ENCODE measurements around the gene DDAH1.
"Not testable (repeated sequence)": the region's sequence is repeated elsewhere in the genome, so short reads cannot be mapped to it uniquely, and the experiment has no call there.

Gene DDAH1

GRCh38 chr1:85465099-85465785, at the start of gene DDAH1:
DDAH1 (minus strand) TSS chr1:85465159; CDS start chr1:85465045, 114 bp downstream.
- peak; percentile 77 for DNase-seq

GRCh38 chr1:85513998-85514397, 49.0 kb upstream of the DDAH1 start:
- DNase-seq: not testable (repeated sequence)

- DNase-seq: no peak
Observed at GRCh38 chr1:85504417-85504816, 39.5 kb upstream of the DDAH1 start.

- DNase-seq: no peak
Observed at GRCh38 chr1:85502625-85503083, 37.7 kb upstream of the DDAH1 start.

GRCh38 chr1:85502171-85502570, 37.2 kb upstream of the DDAH1 start:
- no peak for DNase-seq

GRCh38 chr1:85501355-85501898, 36.5 kb upstream of the DDAH1 start:
- no peak for DNase-seq

GRCh38 chr1:85496941-85497582, 32.1 kb upstream of the DDAH1 start:
- no peak for DNase-seq

GRCh38 chr1:85495556-85495955, 30.6 kb upstream of the DDAH1 start:
- peak; percentile 74 for DNase-seq

- no peak for DNase-seq
Observed at GRCh38 chr1:85494904-85495266, 29.9 kb upstream of the DDAH1 start.

GRCh38 chr1:85494074-85494903, 29.3 kb upstream of the DDAH1 start:
- DNase-seq: no peak

GRCh38 chr1:85490270-85490985, 25.5 kb upstream of the DDAH1 start:
- no peak for DNase-seq

- DNase-seq: no peak
Observed at GRCh38 chr1:85488126-85488525, 23.2 kb upstream of the DDAH1 start.

GRCh38 chr1:85485516-85485915, 20.6 kb upstream of the DDAH1 start:
- DNase-seq: no peak

- DNase-seq: no peak
Observed at GRCh38 chr1:85484716-85485115, 19.8 kb upstream of the DDAH1 start.

GRCh38 chr1:85484264-85484663, 19.3 kb upstream of the DDAH1 start:
- DNase-seq: no peak

- no peak for DNase-seq
Observed at GRCh38 chr1:85481688-85482087, 16.7 kb upstream of the DDAH1 start.

- no peak for DNase-seq
Observed at GRCh38 chr1:85480566-85480965, 15.6 kb upstream of the DDAH1 start.

- no peak for DNase-seq
Observed at GRCh38 chr1:85479491-85479890, 14.5 kb upstream of the DDAH1 start.

- DNase-seq: no peak
Observed at GRCh38 chr1:85478366-85478765, 13.4 kb upstream of the DDAH1 start.

GRCh38 chr1:85475055-85475454, 10.1 kb upstream of the DDAH1 start:
- no peak for DNase-seq

- DNase-seq: no peak
Observed at GRCh38 chr1:85473390-85473789, 8.4 kb upstream of the DDAH1 start.

- no peak for DNase-seq
Observed at GRCh38 chr1:85471558-85471957, 6.6 kb upstream of the DDAH1 start.

- not testable (repeated sequence) for DNase-seq
Observed at GRCh38 chr1:85470130-85470529, 5.2 kb upstream of the DDAH1 start.

All from DMS79 treated with DMSO at 0.1 percent for 48 hours (cell line).